Measurements from ENCODE around the gene LTBP3. TPM values are rescaled to one million over a fixed set of nuclear protein-coding genes. Genes with fewer than 3 reads are reported as not detected.
A peak's percentile ranks its signal among the peaks of the same experiment; 100 is the strongest.

LTBP3 gene
- polyA plus RNA-seq, 1 donor from 2014 or later, result 4.6 TPM

- H3K36me3 ChIP-seq (ENCODE audit: insufficient read depth, low read length), result peaks cover 13% of the 10 kb centered on the region
- peaks cover 35% of the 10 kb centered on the region for H4K20me1 ChIP-seq (ENCODE audit: insufficient read depth)
- no peaks in the 10 kb centered on the region for H3K9me2 ChIP-seq (ENCODE audit: insufficient read depth, low read length)
- H3K4me2 ChIP-seq (ENCODE audit: low read length), result peak overlapping the region; percentile 63
- H3K27ac ChIP-seq (ENCODE audit: low read length), result peak overlapping the region; percentile 100
- peaks cover 12% of the 10 kb centered on the region for H3F3A ChIP-seq (ENCODE audit: insufficient read depth, low read length, poor library complexity, severe bottlenecking)
- peak overlapping the region; percentile 99 for H3K9ac ChIP-seq (ENCODE audit: low read length)
- H3K4me3 ChIP-seq (ENCODE audit: low read length), result peak overlapping the region; percentile 78
- no peaks in the 10 kb centered on the region for H3K9me3 ChIP-seq (ENCODE audit: low read length)
- H3K79me2 ChIP-seq (replicated peaks; ENCODE audit: insufficient read depth, low read length), result peaks cover 92% of the 10 kb centered on the region
- H2AFZ ChIP-seq (ENCODE audit: low read depth, low read length), result no peak overlapping the region
- TF ChIP-seq, protein P1, sequence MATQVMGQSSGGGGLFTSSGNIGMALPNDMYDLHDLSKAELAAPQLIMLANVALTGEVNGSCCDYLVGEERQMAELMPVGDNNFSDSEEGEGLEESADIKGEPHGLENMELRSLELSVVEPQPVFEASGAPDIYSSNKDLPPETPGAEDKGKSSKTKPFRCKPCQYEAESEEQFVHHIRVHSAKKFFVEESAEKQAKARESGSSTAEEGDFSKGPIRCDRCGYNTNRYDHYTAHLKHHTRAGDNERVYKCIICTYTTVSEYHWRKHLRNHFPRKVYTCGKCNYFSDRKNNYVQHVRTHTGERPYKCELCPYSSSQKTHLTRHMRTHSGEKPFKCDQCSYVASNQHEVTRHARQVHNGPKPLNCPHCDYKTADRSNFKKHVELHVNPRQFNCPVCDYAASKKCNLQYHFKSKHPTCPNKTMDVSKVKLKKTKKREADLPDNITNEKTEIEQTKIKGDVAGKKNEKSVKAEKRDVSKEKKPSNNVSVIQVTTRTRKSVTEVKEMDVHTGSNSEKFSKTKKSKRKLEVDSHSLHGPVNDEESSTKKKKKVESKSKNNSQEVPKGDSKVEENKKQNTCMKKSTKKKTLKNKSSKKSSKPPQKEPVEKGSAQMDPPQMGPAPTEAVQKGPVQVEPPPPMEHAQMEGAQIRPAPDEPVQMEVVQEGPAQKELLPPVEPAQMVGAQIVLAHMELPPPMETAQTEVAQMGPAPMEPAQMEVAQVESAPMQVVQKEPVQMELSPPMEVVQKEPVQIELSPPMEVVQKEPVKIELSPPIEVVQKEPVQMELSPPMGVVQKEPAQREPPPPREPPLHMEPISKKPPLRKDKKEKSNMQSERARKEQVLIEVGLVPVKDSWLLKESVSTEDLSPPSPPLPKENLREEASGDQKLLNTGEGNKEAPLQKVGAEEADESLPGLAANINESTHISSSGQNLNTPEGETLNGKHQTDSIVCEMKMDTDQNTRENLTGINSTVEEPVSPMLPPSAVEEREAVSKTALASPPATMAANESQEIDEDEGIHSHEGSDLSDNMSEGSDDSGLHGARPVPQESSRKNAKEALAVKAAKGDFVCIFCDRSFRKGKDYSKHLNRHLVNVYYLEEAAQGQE (IDR thresholded peaks at IDR 0.05; ENCODE audit: borderline replicate concordance), result peak; percentile 68
- no peak for TF ChIP-seq SMC3 (conservative IDR thresholded peaks at IDR 0.05; ENCODE audit: poor library complexity)
- TF ChIP-seq RAD21 (conservative IDR thresholded peaks at IDR 0.05), result no peak
- TF ChIP-seq CTCF (IDR thresholded peaks at IDR 0.05; ENCODE audit: poor library complexity, severe bottlenecking), result peak; percentile 4
- no peaks in the 10 kb centered on the region for H3K27me3 ChIP-seq (ENCODE audit: insufficient read depth, low read depth, low read length)
Measured at GRCh38 chr11:65498042-65498726, 60.0 kb downstream of the LTBP3 start.

DNA sequence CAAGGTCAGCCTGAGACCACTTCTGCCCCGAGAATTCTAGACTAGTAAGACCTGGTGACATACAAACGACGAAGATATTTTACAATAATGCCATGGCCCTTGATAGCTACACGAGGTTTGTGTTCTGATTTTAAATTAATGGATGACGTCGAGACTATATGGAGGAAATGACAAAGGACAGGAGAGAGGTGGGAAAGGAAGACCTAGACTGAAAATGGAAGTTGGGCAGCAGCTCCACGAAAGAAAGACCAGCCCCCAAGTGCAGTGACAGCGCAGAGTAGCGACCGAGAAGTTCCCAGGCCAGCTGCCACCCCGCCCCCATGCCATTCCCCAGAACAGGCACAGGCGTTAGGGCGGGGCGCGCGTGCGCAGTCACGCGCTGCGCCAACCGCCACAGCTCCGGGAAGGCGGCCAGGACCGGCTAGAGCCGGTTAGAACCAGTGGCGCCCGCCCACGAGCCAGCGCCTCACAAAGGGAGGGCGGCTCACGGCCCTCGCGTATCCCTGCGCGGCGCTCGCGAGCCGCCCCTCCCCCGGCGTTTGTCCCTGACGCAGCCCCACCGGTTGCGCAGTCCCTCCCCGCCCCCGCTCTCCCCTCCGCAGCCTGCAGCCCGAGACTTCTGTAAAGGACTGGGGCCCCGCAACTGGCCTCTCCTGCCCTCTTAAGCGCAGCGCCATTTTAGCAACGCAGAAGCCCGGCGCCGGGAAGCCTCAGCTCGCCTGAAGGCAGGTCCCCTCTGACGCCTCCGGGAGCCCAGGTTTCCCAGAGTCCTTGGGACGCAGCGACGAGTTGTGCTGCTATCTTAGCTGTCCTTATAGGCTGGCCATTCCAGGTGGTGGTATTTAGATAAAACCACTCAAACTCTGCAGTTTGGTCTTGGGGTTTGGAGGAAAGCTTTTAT is 60.8 kb downstream of the LTBP3 start:
- H3K9me2 ChIP-seq (ENCODE audit: insufficient read depth, low read length), result no peaks in the 10 kb centered on the region
- H3F3A ChIP-seq (ENCODE audit: insufficient read depth, low read length, poor library complexity, severe bottlenecking), result peaks cover 13% of the 10 kb centered on the region
- H4K20me1 ChIP-seq (ENCODE audit: insufficient read depth), result peaks cover 27% of the 10 kb centered on the region
- no peaks in the 10 kb centered on the region for H3K27me3 ChIP-seq (ENCODE audit: insufficient read depth, low read depth, low read length)
- H3K79me2 ChIP-seq (replicated peaks; ENCODE audit: insufficient read depth, low read length), result peaks cover 92% of the 10 kb centered on the region
- peak overlapping the region; percentile 99 for H3K9ac ChIP-seq (ENCODE audit: low read length)
- no peaks in the 10 kb centered on the region for H3K9me3 ChIP-seq (ENCODE audit: low read length)
- H3K27ac ChIP-seq (ENCODE audit: low read length), result peak overlapping the region; percentile 100
- H3K4me2 ChIP-seq (ENCODE audit: low read length), result peak overlapping the region; percentile 98
- peak overlapping the region; percentile 78 for H3K4me3 ChIP-seq (ENCODE audit: low read length)
- TF ChIP-seq MXI1 (conservative IDR thresholded peaks at IDR 0.05; ENCODE audit: poor library complexity, severe bottlenecking), result peak; percentile 21
- peak; percentile 60 for TF ChIP-seq RAD21 (conservative IDR thresholded peaks at IDR 0.05)
- peak; percentile 97 for TF ChIP-seq EP300 (conservative IDR thresholded peaks at IDR 0.05; ENCODE audit: poor library complexity, severe bottlenecking)
- TF ChIP-seq SMC3 (conservative IDR thresholded peaks at IDR 0.05; ENCODE audit: poor library complexity), result peak; percentile 64
- TF ChIP-seq POLR2AphosphoS5 (IDR thresholded peaks at IDR 0.05), result peak; percentile 88
- peak; percentile 97 for TF ChIP-seq TAF1 (IDR thresholded peaks at IDR 0.05; ENCODE audit: low read depth)
- TF ChIP-seq EZH2 (IDR thresholded peaks at IDR 0.05; ENCODE audit: borderline replicate concordance, insufficient read depth, low read length, poor library complexity, severe bottlenecking), result no peak
- TF ChIP-seq, protein P1 (IDR thresholded peaks at IDR 0.05; ENCODE audit: borderline replicate concordance), result peak; percentile 81
- no peak for TF ChIP-seq CTCF (IDR thresholded peaks at IDR 0.05; ENCODE audit: poor library complexity, severe bottlenecking)
- peaks cover 6% of the 10 kb centered on the region for H3K36me3 ChIP-seq (ENCODE audit: insufficient read depth, low read length)
- no peak overlapping the region for H2AFZ ChIP-seq (ENCODE audit: low read depth, low read length)

Data from neural cell (in vitro differentiated cells).